Prostate gland (tissue), 2 donors: ENCODE measurements around the gene EP400. TPM values are rescaled to one million over a fixed set of nuclear protein-coding genes. Genes with fewer than 3 reads are reported as not detected.

Experiments used
- DNase-seq: peaks from one replicate; pipeline ENCODE4 v3.0.0-alpha.2; 2019; ENCODE audit warnings: low spot score
- H3K27ac ChIP-seq, 2 donors: fragments of 200-600 bp; sonication (generic); 2 replicates each; pipeline ENCODE4 v1.5.1; 2017 to 2019
- H3K27me3 ChIP-seq: fragments of 200-600 bp; sonication (generic); replicated peaks from 2 replicates; pipeline ENCODE4 v1.5.1; 2019; ENCODE audit not compliant: insufficient read depth
- H3K36me3 ChIP-seq, 2 donors: fragments of 200-600 bp; sonication (generic); 1 replicate in 1 of 2; 2 replicates in 1 of 2; pipeline versions ENCODE4 v1.5.1 to v1.8.1; 2017 to 2019
- H3K4me1 ChIP-seq: fragments of 200-600 bp; sonication (generic); replicated peaks from 2 replicates; pipeline ENCODE4 v1.5.1; 2019
- H3K4me3 ChIP-seq, 2 donors: fragments of 200-600 bp; sonication (generic); 2 replicates each; pipeline ENCODE4 v1.5.1; 2017 to 2019
- H3K9me3 ChIP-seq: fragments of 200-600 bp; sonication (generic); 2 replicates; pipeline ENCODE4 v1.5.1; 2017
- POLR2A ChIP-seq: fragments of 450-650 bp; IDR thresholded peaks from one replicate; pipeline ENCODE4 v1.6.1; 2016; ENCODE audit warnings: antibody characterized with exemption, mild to moderate bottlenecking
- POLR2AphosphoS5 ChIP-seq: sonication (generic); formaldehyde crosslinking; IDR thresholded peaks from one replicate; pipeline ENCODE4 v1.6.1; 2017; ENCODE audit warnings: antibody characterized with exemption
- WGBS: methylation state at CpG from one replicate; pipeline ENCODE4 v1.1.5; 2018; 5-methylcytosine and 5-hydroxymethylcytosine counted together
- intact Hi-C: fragments of 100-400 bp; cut with DNase I; formaldehyde crosslinking; loops from one replicate; pipeline ENCODE4 v1.14.2; 2022
- total RNA-seq, 2 donors: library from RNA; depleted of rRNA; stranded (reverse); fragments of >200 nt; gene quantifications; one replicate each; pipeline ENCODE4 v1.1.0, GENCODE V29; 2016
- TF ChIP-seq, protein P1 (sequence below), 4 experiments: fragments of 200-600 bp in 2 of 4; fragments of 450-650 bp in 2 of 4; sonication (generic) in 2 of 4; IDR thresholded peaks; 1 replicate in 3 of 4; 2 replicates in 1 of 4; pipeline ENCODE4 v1.5.1; 2016 to 2019; ENCODE audit warnings: antibody characterized with exemption in 4 of 4, mild to moderate bottlenecking in 2 of 4, moderate library complexity in 2 of 4

EP400 gene
- total RNA-seq, 2 donors from 2014 or later = 22.3 to 46.2 TPM

DNA sequence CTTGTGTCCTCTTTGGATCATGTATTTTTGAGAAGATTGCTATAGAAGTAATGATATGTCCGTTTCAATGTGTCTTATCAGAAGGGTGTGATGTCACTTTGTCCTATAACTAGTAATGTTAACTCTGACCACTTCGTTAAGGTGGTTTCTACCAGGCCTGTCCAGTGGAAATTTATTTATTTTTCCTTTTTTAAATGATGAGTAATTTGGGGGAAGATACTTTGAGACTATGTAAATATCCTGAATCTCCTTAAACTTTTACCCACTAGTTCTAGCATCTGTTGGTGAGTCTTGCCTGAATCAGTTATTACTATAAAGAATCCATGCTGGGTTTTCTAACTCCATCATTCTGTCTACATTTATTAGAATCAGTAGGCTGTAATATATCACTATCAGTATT, 15.3 kb downstream of the EP400 start:
- WGBS = 71% methylated on average over 2 of the region's 2 CpGs
- TF ChIP-seq POLR2AphosphoS5 = no peak
- TF ChIP-seq, protein P1, sequence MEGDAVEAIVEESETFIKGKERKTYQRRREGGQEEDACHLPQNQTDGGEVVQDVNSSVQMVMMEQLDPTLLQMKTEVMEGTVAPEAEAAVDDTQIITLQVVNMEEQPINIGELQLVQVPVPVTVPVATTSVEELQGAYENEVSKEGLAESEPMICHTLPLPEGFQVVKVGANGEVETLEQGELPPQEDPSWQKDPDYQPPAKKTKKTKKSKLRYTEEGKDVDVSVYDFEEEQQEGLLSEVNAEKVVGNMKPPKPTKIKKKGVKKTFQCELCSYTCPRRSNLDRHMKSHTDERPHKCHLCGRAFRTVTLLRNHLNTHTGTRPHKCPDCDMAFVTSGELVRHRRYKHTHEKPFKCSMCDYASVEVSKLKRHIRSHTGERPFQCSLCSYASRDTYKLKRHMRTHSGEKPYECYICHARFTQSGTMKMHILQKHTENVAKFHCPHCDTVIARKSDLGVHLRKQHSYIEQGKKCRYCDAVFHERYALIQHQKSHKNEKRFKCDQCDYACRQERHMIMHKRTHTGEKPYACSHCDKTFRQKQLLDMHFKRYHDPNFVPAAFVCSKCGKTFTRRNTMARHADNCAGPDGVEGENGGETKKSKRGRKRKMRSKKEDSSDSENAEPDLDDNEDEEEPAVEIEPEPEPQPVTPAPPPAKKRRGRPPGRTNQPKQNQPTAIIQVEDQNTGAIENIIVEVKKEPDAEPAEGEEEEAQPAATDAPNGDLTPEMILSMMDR (IDR thresholded peaks at IDR 0.05) = no peak
- TF ChIP-seq POLR2A = no peak
- H3K4me1 ChIP-seq = peaks cover 5% of the 10 kb centered on the region
- no peak overlapping the region for H3K27ac ChIP-seq
- DNase-seq = no peak
- peaks cover 0 to 3% of the 10 kb centered on the region in 2 donors for H3K36me3 ChIP-seq
- H3K4me3 ChIP-seq = no peak overlapping the region
- intact Hi-C loops = no loop called here
- H3K27me3 ChIP-seq = no peaks in the 10 kb centered on the region
- H3K9me3 ChIP-seq = no peaks in the 10 kb centered on the region

DNA sequence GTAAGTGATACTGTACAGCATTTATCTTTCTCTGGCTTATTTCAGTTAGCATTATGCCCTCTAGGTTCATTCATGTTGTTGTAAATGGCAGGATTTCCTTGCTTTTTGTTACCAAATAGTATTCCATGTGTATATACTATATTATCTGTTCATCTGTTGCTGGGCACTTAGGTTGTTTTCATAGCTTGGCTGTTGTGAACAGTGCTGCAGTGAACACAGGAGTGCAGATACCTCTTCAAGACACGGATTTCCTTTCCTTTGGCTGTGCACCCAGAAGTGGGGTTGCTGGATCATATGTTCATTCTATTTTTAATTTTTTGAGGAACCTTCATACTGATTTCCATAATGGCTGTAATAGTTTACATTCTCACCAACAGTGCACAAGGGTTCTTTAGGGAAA, 21.5 kb downstream of the EP400 start:
- H3K4me1 ChIP-seq = no peaks in the 10 kb centered on the region
- TF ChIP-seq POLR2AphosphoS5 (no peak), POLR2A (no peak)
- TF ChIP-seq, protein P1 (IDR thresholded peaks at IDR 0.05) = no peak
- WGBS = 39% methylated on average over 1 of the region's 1 CpG
- intact Hi-C loops = no loop called here
- DNase-seq = no peak
- H3K27ac ChIP-seq = no peak overlapping the region
- no peaks in the 10 kb centered on the region for H3K9me3 ChIP-seq
- no peaks in the 10 kb centered on the region for H3K27me3 ChIP-seq
- no peaks in the 10 kb centered on the region for H3K36me3 ChIP-seq
- no peak overlapping the region for H3K4me3 ChIP-seq

DNA sequence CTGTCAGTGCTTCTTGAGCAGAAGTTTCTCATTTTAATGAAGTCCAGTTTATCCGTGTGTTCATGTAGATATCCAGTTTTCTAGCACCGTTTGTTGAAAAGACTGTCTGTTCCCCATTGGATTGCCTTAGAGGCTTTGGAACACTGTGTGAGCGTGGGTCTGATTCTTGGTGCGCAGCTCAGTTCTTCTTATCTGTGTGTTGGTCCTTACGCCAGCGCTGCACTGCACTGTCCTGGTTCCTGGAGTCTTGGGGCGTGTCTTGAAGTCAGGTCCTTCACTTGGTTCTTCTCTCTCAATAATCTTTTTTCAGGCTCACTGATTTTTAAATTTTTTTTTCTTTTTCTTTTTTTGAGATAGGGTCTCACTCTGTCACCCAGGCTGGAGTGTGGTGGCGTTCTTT, 25.5 kb downstream of the EP400 start:
- Histone ChIP-seq H3K4me3 (no peak overlapping the region), H3K36me3 (no peaks in the 10 kb centered on the region), H3K4me1 (no peaks in the 10 kb centered on the region), H3K9me3 (no peaks in the 10 kb centered on the region), H3K27me3 (no peaks in the 10 kb centered on the region), H3K27ac (no peak overlapping the region)
- no peak for DNase-seq
- intact Hi-C loops = no loop called here
- WGBS = 96% methylated on average over 8 of the region's 8 CpGs
- TF ChIP-seq POLR2AphosphoS5 = no peak
- TF ChIP-seq POLR2A = no peak
- TF ChIP-seq, protein P1 (IDR thresholded peaks at IDR 0.05) = no peak

DNA sequence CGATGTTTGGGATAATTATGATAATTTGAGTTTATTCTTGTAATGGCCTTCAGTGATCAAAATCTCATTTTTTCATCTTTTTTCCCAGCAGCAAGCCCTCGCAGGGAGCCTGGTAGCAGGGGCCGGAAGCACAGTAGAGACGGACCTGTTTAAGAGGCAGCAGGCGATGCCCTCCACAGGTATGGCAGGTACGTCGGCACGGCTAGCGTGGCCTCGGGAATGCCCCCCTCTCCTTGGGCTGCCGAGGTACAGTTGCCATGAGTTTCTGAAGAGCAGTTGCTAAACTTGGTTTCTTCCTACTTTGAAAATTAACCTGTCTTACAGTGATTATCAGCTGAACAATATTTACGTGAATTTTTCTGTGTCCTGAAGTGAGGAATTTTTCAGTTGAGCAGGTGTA, 29.9 kb downstream of the EP400 start:
- Histone ChIP-seq H3K27me3 (no peaks in the 10 kb centered on the region), H3K27ac (no peak overlapping the region), H3K36me3 (peaks cover 0 to 15% of the 10 kb centered on the region in 2 donors), H3K4me3 (no peak overlapping the region), H3K9me3 (no peaks in the 10 kb centered on the region), H3K4me1 (no peaks in the 10 kb centered on the region)
- DNase-seq = no peak
- intact Hi-C loops = no loop called here
- 92% methylated on average over 12 of the region's 12 CpGs for WGBS
- TF ChIP-seq POLR2AphosphoS5 (no peak), POLR2A (no peak)
- TF ChIP-seq, protein P1 (IDR thresholded peaks at IDR 0.05) = no peak

GRCh38 chr12:131980263-131980662, 30.5 kb downstream of the EP400 start:
- 69% methylated on average over 3 of the region's 3 CpGs for WGBS
- no peaks in the 10 kb centered on the region for H3K9me3 ChIP-seq
- no peak for DNase-seq
- H3K4me3 ChIP-seq = no peak overlapping the region
- H3K36me3 ChIP-seq = peaks cover 0 to 15% of the 10 kb centered on the region in 2 donors
- H3K27me3 ChIP-seq = no peaks in the 10 kb centered on the region
- H3K4me1 ChIP-seq = no peaks in the 10 kb centered on the region
- H3K27ac ChIP-seq = no peak overlapping the region
- intact Hi-C loops = no loop called here
- TF ChIP-seq POLR2AphosphoS5 = no peak
